NCI-H128 (cell line): ENCODE measurements around the gene ST3GAL4.

Source experiments
- DNase-seq: peaks from one replicate; lab custom pipeline; 2025; ENCODE audit not compliant: unreplicated experiment; lab: John Stamatoyannopoulos, UW

ST3GAL4 gene

GRCh38 chr11:126421271-126421671, 65.8 kb downstream of the ST3GAL4 start:
- no peak for DNase-seq

- DNase-seq, result no peak
Observed at GRCh38 chr11:126422446-126422845, 67.0 kb downstream of the ST3GAL4 start.

GRCh38 chr11:126423154-126423553, 67.7 kb downstream of the ST3GAL4 start:
- no peak for DNase-seq

GRCh38 chr11:126423743-126424142, 68.3 kb downstream of the ST3GAL4 start:
- DNase-seq, result no peak

GRCh38 chr11:126424471-126425039, 69.1 kb downstream of the ST3GAL4 start:
- no peak for DNase-seq

GRCh38 chr11:126426106-126426505, 70.6 kb downstream of the ST3GAL4 start:
- no peak for DNase-seq

GRCh38 chr11:126426820-126427749, 71.6 kb downstream of the ST3GAL4 start:
- no peak for DNase-seq

- DNase-seq, result no peak
Observed at GRCh38 chr11:126430581-126431335, 75.3 kb downstream of the ST3GAL4 start.

GRCh38 chr11:126431401-126432064, 76.0 kb downstream of the ST3GAL4 start:
- DNase-seq, result no peak

- no peak for DNase-seq
Observed at GRCh38 chr11:126432065-126432461, 76.6 kb downstream of the ST3GAL4 start.

- DNase-seq, result no peak
Observed at GRCh38 chr11:126432525-126432924, 77.0 kb downstream of the ST3GAL4 start.

- DNase-seq, result no peak
Observed at GRCh38 chr11:126433244-126433846, 77.9 kb downstream of the ST3GAL4 start.

- no peak for DNase-seq
Observed at GRCh38 chr11:126433989-126434949, 78.8 kb downstream of the ST3GAL4 start.

GRCh38 chr11:126434950-126435335, 79.5 kb downstream of the ST3GAL4 start:
- no peak for DNase-seq

- no peak for DNase-seq
Observed at GRCh38 chr11:126436209-126436755, 80.8 kb downstream of the ST3GAL4 start.

GRCh38 chr11:126437731-126438130, 82.2 kb downstream of the ST3GAL4 start:
- DNase-seq, result no peak

GRCh38 chr11:126438272-126438671, 82.8 kb downstream of the ST3GAL4 start:
- no peak for DNase-seq

GRCh38 chr11:126438691-126439090, 83.2 kb downstream of the ST3GAL4 start:
- no peak for DNase-seq

GRCh38 chr11:126440276-126440675, 84.8 kb downstream of the ST3GAL4 start:
- DNase-seq, result no peak
